Liver (tissue), 3 donors: ENCODE measurements around the gene SGF29.
"Not testable (repeated sequence)": the region's sequence is repeated elsewhere in the genome, so short reads cannot be mapped to it uniquely, and the experiment has no call there.

Experiments
- FOXA1 ChIP-seq: IDR thresholded peaks from 2 replicates; pipeline ENCODE4 v1.6.1; 2016; ENCODE audit warnings: antibody characterized with exemption
- HNF4G ChIP-seq: IDR thresholded peaks from 2 replicates; pipeline ENCODE4 v1.6.1; 2016; ENCODE audit warnings: antibody characterized with exemption
- MAX ChIP-seq: IDR thresholded peaks from 2 replicates; pipeline ENCODE4 v1.6.1; 2016; ENCODE audit warnings: antibody characterized with exemption
- NR2F2 ChIP-seq: IDR thresholded peaks from 2 replicates; pipeline ENCODE4 v1.6.1; 2016; ENCODE audit warnings: antibody characterized with exemption
- RAD21 ChIP-seq, 2 donors: IDR thresholded peaks; 2 replicates each; pipeline ENCODE4 v1.6.1; 2016; ENCODE audit warnings: antibody characterized with exemption in 2 of 2, mild to moderate bottlenecking in 2 of 2
- RXRA ChIP-seq, 2 donors: IDR thresholded peaks; 2 replicates each; pipeline ENCODE4 v1.6.1; 2017 to 2018; ENCODE audit warnings: antibody characterized with exemption in 2 of 2, mild to moderate bottlenecking in 1 of 2
- SP1 ChIP-seq: IDR thresholded peaks from 2 replicates; pipeline ENCODE4 v1.6.1; 2018; ENCODE audit warnings: antibody characterized with exemption, mild to moderate bottlenecking
- TAF1 ChIP-seq: conservative IDR thresholded peaks from 2 replicates; pipeline ENCODE4 v1.6.1; 2016; ENCODE audit warnings: antibody characterized with exemption, mild to moderate bottlenecking
- YY1 ChIP-seq: IDR thresholded peaks from 2 replicates; pipeline ENCODE4 v1.6.1; 2016; ENCODE audit warnings: antibody characterized with exemption, mild to moderate bottlenecking
- ZBTB33 ChIP-seq: IDR thresholded peaks from 2 replicates; pipeline ENCODE4 v1.6.1; 2016; ENCODE audit warnings: antibody characterized with exemption
- TF ChIP-seq, protein P1 (sequence below): fragments of 150-350 bp; IDR thresholded peaks from 2 replicates; pipeline ENCODE4 v1.5.1; 2017; ENCODE audit warnings: improper control_type of control experiment, low read depth, low read length; ENCODE audit not compliant: missing input control
- donor health status: healthy.
- donor health status: healthy.

DNA sequence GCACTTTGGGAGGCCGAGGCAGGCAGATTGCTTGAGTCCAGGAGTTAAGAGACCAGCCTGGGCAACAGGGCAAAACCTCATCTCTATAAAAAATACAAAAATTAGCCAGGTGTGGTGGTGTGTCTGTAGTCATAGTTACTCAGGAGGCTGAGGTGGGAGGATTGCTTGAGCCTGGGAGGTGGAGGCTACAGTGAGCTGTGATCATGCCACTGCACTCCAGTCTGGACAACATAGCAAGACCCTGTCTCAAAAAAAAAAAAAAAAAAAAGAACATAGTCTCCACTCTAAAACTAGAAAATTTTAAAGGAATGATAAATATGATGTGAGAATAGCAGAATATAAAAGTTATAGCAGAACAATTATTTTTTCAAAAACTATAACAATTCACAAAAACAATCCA is 66.6 kb downstream of the SGF29 start:
- TF ChIP-seq, protein P1, sequence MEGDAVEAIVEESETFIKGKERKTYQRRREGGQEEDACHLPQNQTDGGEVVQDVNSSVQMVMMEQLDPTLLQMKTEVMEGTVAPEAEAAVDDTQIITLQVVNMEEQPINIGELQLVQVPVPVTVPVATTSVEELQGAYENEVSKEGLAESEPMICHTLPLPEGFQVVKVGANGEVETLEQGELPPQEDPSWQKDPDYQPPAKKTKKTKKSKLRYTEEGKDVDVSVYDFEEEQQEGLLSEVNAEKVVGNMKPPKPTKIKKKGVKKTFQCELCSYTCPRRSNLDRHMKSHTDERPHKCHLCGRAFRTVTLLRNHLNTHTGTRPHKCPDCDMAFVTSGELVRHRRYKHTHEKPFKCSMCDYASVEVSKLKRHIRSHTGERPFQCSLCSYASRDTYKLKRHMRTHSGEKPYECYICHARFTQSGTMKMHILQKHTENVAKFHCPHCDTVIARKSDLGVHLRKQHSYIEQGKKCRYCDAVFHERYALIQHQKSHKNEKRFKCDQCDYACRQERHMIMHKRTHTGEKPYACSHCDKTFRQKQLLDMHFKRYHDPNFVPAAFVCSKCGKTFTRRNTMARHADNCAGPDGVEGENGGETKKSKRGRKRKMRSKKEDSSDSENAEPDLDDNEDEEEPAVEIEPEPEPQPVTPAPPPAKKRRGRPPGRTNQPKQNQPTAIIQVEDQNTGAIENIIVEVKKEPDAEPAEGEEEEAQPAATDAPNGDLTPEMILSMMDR: not testable (repeated sequence)
- not testable (repeated sequence) for TF ChIP-seq ZBTB33; TAF1; SP1; YY1; FOXA1; HNF4G; NR2F2; RAD21 (IDR thresholded peaks at IDR 0.05); MAX; RXRA (IDR thresholded peaks at IDR 0.05)
